Mucosa of descending colon (tissue), 3 donors: ENCODE measurements around the gene RNF31. TPM values are rescaled to one million over a fixed set of nuclear protein-coding genes. Genes with fewer than 3 reads are reported as not detected.

ENCODE experiments used
- ATAC-seq: fragments of 200-7000 bp; cut with Tn5 transposase; one replicate; pipeline ENCODE4 v1.9.1; 2020; ENCODE audit warnings: mild to moderate bottlenecking, moderate library complexity
- DNase-seq, 3 donors: peaks; one replicate each; pipeline ENCODE4 v3.0.0-alpha.2; 2020
- H3K36me3 ChIP-seq: fragments of 200-600 bp; one replicate; pipeline ENCODE4 v1.8.0; 2021; ENCODE audit warnings: low read depth, mild to moderate bottlenecking
- H3K4me1 ChIP-seq: fragments of 200-600 bp; one replicate; pipeline ENCODE4 v1.8.0; 2021; ENCODE audit warnings: low read depth, mild to moderate bottlenecking
- H3K4me3 ChIP-seq: fragments of 200-600 bp; one replicate; pipeline ENCODE4 v1.8.0; 2021; ENCODE audit warnings: mild to moderate bottlenecking
- H3K9me3 ChIP-seq: fragments of 200-600 bp; one replicate; pipeline ENCODE4 v1.8.0; 2021; ENCODE audit warnings: mild to moderate bottlenecking
- CTCF ChIP-seq: fragments of 200-600 bp; IDR thresholded peaks from one replicate; pipeline ENCODE4 v1.8.0; 2022; ENCODE audit warnings: antibody characterized with exemption, mild to moderate bottlenecking
- intact Hi-C, 2 donors: fragments of 100-400 bp; cut with DNase I in 1 of 2; cut with micrococcal nuclease in 1 of 2; formaldehyde crosslinking; loops; one replicate each; pipeline versions ENCODE4 v1.11.0 to v1.11.1; 2022; cut with DNase I, micrococcal nuclease
- total RNA-seq, 3 donors: library from RNA; stranded (reverse); fragmentation: NEBNext Ultra II Directional in 2 of 3; extraction: Animal tissue kit (Norgen Biotek cat#: 25700) in 2 of 3; gene quantifications; one replicate each; pipeline versions ENCODE4 v1.2.1 to v1.2.4, GENCODE V29; 2021 to 2023
- donor health status: DM: no; HTN: no; CAD: no; lungs with moderate emphysema.
- donor health status: DM: no; HTN: no; CAD: no.
- donor health status: DM: no; HTN: yes; CAD: no.

RNF31 gene
- total RNA-seq, 3 donors from 2014 or later, result 52.8 to 66.2 (median 59.0) TPM

GRCh38 chr14:24127673-24128072, 19.6 kb upstream of the RNF31 start:
- Histone ChIP-seq H3K4me1 (no peaks in the 10 kb centered on the region), H3K4me3 (no peak overlapping the region), H3K9me3 (no peaks in the 10 kb centered on the region), H3K36me3 (no peaks in the 10 kb centered on the region)
- ATAC-seq, result no peak
- intact Hi-C loops, result no loop called here
- no peak for DNase-seq
- TF ChIP-seq CTCF, result no peak

- ATAC-seq (no peak), DNase-seq (no peak)
- Histone ChIP-seq H3K4me3 (no peak overlapping the region), H3K9me3 (no peaks in the 10 kb centered on the region), H3K36me3 (no peaks in the 10 kb centered on the region), H3K4me1 (no peaks in the 10 kb centered on the region)
- intact Hi-C loops, result no loop called here
- no peak for TF ChIP-seq CTCF
These were observed 17.8 kb upstream of the RNF31 start for GRCh38 chr14:24129410-24129998.

- no peak for TF ChIP-seq CTCF
- no peak for ATAC-seq
- no peaks in the 10 kb centered on the region for H3K9me3 ChIP-seq
- H3K4me3 ChIP-seq, result no peak within 1 kb of the TSS
- no peaks in the 10 kb centered on the region for H3K4me1 ChIP-seq
- intact Hi-C loops, result no loop called here
- H3K36me3 ChIP-seq, result no peaks in the 10 kb centered on the region
- DNase-seq, result no peak
These were observed 16.9 kb upstream of the RNF31 start, which contains the start of gene FITM1 for GRCh38 chr14:24130380-24130716. TSS of gene FITM1 (plus strand) at chr14:24130659. CDS start at chr14:24131564, 905 bp downstream.

GRCh38 chr14:24130717-24131548, 16.4 kb upstream of the RNF31 start:
- H3K36me3 ChIP-seq, result no peaks in the 10 kb centered on the region
- no peak for TF ChIP-seq CTCF
- no peaks in the 10 kb centered on the region for H3K9me3 ChIP-seq
- DNase-seq (no peak), ATAC-seq (no peak)
- H3K4me1 ChIP-seq, result no peaks in the 10 kb centered on the region
- intact Hi-C loops, result no loop called here
- H3K4me3 ChIP-seq, result no peak overlapping the region

- DNase-seq (no peak), ATAC-seq (no peak)
These were observed 15.7 kb upstream of the RNF31 start for GRCh38 chr14:24131549-24131966.

More at GRCh38 chr14:24131549-24131966, 15.7 kb upstream of the RNF31 start:
- Histone ChIP-seq H3K9me3 (no peaks in the 10 kb centered on the region), H3K36me3 (no peaks in the 10 kb centered on the region), H3K4me3 (no peak overlapping the region), H3K4me1 (peaks cover under 1% of the 10 kb centered on the region)
- no peak for TF ChIP-seq CTCF
- intact Hi-C loops, result no loop called here
